ENCODE data around the gene SLC26A1.

Gene SLC26A1

DNA sequence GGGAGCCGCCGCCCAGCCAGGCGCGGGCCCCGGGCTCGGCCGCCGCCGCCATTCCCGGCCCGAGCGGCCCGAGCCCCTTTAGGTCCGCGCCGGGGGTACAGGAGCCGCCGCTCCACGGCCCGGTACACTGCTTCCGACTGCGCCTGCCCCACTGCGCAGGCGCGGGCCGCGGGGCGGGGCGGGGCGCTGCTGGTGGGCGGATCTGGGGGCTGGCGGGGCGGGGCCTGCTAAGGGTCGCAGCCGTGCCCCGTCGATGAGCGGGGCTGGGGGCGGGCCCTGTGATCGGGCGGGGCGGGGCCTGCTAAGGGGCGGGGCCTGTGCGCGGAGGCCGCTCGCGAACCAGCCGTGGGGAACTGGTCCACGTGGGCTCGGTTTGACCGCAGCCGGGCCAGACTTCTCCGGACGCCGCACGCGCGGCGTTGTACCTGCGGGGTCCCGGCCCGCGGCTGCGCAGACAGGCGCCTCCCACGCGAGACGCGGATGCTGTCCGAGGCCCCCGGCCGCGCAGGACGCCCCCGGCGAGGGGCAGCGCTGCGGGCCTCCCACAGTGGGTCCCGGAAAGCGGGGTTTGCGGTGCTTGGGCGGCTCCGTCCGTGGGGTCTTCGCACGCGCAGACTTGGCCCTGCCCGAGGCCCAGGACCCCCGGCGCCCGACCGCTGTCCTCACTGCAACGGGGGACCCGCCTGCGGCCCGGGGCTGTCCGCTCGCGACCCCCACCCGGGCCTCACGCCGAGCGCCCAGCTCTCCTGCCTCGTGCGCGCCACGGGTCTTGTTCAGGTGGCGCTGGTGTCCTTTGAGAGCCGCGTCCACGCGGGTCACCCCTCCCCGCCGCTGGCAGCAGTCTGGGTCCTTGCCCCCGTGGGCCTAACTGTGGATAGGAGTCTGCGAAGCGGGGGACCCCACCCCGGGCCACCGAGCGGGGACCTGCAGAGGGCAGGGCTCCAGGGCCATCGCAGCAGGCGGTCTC is 19.5 kb downstream of the SLC26A1 start, which contains the start of gene DGKQ:
Gene DGKQ (minus strand): TSS at position 139 of the 967 bp plus-strand sequence. CDS start 87 bp downstream, at position 52.
- TF ChIP-seq, protein P1, sequence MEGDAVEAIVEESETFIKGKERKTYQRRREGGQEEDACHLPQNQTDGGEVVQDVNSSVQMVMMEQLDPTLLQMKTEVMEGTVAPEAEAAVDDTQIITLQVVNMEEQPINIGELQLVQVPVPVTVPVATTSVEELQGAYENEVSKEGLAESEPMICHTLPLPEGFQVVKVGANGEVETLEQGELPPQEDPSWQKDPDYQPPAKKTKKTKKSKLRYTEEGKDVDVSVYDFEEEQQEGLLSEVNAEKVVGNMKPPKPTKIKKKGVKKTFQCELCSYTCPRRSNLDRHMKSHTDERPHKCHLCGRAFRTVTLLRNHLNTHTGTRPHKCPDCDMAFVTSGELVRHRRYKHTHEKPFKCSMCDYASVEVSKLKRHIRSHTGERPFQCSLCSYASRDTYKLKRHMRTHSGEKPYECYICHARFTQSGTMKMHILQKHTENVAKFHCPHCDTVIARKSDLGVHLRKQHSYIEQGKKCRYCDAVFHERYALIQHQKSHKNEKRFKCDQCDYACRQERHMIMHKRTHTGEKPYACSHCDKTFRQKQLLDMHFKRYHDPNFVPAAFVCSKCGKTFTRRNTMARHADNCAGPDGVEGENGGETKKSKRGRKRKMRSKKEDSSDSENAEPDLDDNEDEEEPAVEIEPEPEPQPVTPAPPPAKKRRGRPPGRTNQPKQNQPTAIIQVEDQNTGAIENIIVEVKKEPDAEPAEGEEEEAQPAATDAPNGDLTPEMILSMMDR (IDR thresholded peaks at IDR 0.05; ENCODE audit: unreplicated experiment in 3 of 3) = no peak

DNA sequence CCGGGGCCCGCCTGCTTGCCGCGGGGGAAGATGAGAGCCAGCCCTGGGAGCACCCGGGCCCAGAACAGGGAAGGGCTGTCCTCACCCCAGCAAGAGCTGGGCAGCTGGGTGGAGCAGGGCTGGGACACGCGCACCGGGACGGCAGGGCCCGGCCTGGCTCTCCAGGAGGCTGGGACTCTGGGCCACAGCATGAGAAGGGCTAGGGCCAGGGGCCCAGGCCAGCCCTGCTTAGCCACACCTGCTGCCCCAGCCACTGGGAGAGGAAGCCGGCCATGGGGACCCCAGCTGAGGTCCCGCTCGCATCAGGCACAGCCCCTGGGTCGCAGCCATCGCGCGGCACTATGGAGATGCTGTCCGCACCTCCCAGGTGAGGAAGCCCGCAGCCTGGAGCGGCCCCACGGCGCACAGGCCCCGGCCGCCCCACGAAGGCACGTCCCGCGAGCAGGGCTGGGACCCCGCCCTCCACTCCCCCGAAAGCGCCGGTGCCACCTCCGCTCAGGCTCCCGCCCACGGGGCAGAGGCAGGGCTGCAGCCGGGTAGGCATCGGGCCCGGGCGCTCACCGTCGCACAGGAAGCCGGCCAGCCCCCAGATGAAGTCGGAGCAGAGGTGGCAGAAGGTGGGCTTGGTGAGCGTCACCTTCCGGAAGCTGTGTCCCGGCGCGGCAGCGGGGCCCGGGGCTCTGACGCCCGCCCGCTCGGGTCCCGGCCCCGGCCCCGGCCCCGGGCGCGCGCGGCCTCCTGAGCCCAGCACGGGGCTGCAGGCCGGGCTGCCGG is 20.4 kb downstream of the SLC26A1 start:
- Mint-ChIP-seq H3K36me3 (ENCODE audit: low read depth) (no peaks in the 10 kb centered on the region), H3K27ac (no peak overlapping the region), H3K27me3 (ENCODE audit: low read depth) (peaks cover 22% of the 10 kb centered on the region), H3K4me1 (no peaks in the 10 kb centered on the region), H3K4me3 (peak overlapping the region; percentile 11 to 59 (median 54)), H3K9me3 (peaks cover 3% of the 10 kb centered on the region)
- TF ChIP-seq, protein P1 (IDR thresholded peaks at IDR 0.05; ENCODE audit: unreplicated experiment in 3 of 3) = no peak

More for the DNA sequence above, 19.5 kb downstream of the SLC26A1 start, which contains the start of gene DGKQ:
- H3K4me1 Mint-ChIP-seq = no peaks in the 10 kb centered on the region
- peaks cover 3% of the 10 kb centered on the region for H3K9me3 Mint-ChIP-seq
- H3K27ac Mint-ChIP-seq = no peak within 1 kb of the TSS
- H3K27me3 Mint-ChIP-seq (ENCODE audit: low read depth) = peaks cover 22% of the 10 kb centered on the region
- H3K4me3 Mint-ChIP-seq = peak within 1 kb of the TSS; percentile 38 to 59 (median 54)
- no peaks in the 10 kb centered on the region for H3K36me3 Mint-ChIP-seq (ENCODE audit: low read depth)

DNA sequence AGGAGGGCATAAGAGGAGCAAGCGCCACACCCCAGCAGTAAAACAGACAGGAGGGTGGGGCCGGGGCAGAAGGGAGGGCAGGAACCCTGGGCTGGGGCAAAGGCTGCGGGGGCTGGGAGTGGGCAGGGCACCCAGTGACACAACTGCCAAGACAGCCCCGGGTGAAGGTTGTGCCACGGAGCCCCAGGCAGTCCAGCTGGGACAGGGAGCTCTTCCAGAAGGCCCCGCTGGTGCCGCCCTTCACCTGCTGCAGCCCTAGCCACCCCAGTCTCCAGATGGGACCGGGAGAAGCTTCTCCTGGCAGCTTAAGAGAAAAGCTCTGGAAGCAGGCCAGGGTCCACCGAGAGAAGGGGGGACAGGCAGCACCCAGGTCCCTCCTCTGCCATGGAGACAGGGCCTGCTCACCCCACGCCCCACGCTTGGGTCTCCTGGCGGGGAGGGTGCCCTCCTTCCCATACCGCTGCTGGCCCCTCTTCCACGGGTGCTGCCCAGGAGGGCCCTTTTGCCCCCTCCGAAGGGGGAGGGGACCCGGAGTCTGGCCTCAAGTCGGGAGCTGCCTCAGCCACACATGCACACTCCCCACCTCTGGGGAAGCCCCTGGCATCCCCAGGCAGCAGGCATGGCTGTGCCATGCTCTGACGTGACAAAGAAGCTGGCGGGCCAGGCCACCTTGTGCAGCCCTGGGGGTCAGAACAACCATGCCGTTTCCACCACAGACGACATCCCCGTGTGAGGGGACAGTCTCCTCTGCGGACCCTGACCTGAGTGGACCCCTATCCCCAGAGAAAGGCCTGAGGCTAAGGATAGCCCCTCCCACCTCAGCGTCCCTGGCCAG is 21.3 kb downstream of the SLC26A1 start:
- H3K9me3 Mint-ChIP-seq = peaks cover 3% of the 10 kb centered on the region

DNA sequence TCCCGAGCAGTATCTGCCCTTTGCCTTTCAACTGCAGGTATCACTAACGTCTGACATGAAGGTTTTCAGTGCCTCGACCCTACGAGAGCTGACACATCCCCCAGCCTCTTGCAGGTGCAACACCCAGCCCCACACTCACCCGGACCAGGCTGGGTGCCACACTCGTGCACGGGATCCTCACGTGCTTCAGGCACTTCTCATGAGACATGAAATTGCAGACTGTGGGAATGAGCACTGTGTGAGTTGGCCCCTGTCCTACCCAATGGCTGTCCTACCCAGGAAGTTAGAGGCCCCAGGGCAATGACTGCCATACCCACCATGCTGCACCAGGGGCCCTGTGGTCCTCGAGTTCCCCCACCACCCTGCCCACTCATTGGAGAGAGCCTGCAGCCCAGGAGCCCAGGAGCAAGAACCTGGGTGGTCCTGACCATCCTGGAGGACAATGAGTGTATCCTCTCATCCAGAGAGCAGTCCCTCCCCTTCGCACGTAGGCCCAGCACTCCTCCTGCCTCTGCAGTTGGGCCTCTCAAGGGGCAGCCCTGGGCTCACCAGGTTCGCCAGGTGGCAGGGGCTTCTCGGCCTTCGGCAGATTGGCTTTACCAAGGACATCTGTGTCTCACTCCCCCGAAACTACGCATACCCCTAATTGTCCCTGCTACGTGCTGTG is 22.2 kb downstream of the SLC26A1 start:
- Mint-ChIP-seq H3K4me1 (no peaks in the 10 kb centered on the region), H3K27me3 (ENCODE audit: low read depth) (peaks cover 22% of the 10 kb centered on the region), H3K9me3 (peaks cover 3% of the 10 kb centered on the region), H3K4me3 (peak overlapping the region; percentile 32 to 65 (median 50)), H3K36me3 (ENCODE audit: low read depth) (no peaks in the 10 kb centered on the region), H3K27ac (no peak overlapping the region)
- TF ChIP-seq, protein P1 (IDR thresholded peaks at IDR 0.05; ENCODE audit: unreplicated experiment in 3 of 3) = no peak

More for the DNA sequence above, 21.3 kb downstream of the SLC26A1 start:
- H3K27ac Mint-ChIP-seq = no peak overlapping the region
- TF ChIP-seq, protein P1 (IDR thresholded peaks at IDR 0.05; ENCODE audit: unreplicated experiment in 3 of 3) = no peak
- peak overlapping the region in 2 of 3 experiments; percentile 54 to 59 for H3K4me3 Mint-ChIP-seq
- H3K4me1 Mint-ChIP-seq = no peaks in the 10 kb centered on the region
- H3K36me3 Mint-ChIP-seq (ENCODE audit: low read depth) = no peaks in the 10 kb centered on the region
- H3K27me3 Mint-ChIP-seq (ENCODE audit: low read depth) = peaks cover 22% of the 10 kb centered on the region

Measured in nephron (organoid).